Measurements from ENCODE around the gene CSH1. TPM values are rescaled to one million over a fixed set of nuclear protein-coding genes. Genes with fewer than 3 reads are reported as not detected.
A peak's percentile ranks its signal among the peaks of the same experiment; 100 is the strongest.
"Not testable (repeated sequence)": the region's sequence is repeated elsewhere in the genome, so short reads cannot be mapped to it uniquely, and the experiment has no call there.

CSH1 gene
- total RNA-seq, 1 experiment from 2014 or later: not detected

GRCh38 chr17:63904796-63905195, 8.4 kb upstream of the CSH1 start:
- not testable (repeated sequence) for DNase-seq (ENCODE audit: low read depth)

DNA sequence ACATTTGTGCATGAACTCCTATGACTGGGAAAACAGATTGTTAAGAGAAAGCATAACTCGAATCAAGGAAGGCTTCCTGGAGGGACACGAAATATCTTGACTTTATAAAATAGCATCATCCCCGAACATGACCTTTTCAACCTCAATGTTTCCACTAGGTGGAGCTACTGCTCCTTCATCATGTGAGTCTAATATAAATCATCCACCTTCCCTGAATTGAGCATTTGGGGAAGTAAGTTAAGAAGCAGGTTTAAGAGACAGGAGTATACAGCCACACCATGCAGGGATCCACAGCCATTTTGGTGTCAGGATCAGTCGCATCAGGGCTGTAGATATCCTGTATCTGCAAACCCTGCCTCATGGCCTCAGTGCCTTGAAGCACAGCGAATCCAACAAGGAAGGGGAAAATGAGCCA, 7.4 kb upstream of the CSH1 start:
- DNase-seq (ENCODE audit: low read depth): not testable (repeated sequence)

DNA sequence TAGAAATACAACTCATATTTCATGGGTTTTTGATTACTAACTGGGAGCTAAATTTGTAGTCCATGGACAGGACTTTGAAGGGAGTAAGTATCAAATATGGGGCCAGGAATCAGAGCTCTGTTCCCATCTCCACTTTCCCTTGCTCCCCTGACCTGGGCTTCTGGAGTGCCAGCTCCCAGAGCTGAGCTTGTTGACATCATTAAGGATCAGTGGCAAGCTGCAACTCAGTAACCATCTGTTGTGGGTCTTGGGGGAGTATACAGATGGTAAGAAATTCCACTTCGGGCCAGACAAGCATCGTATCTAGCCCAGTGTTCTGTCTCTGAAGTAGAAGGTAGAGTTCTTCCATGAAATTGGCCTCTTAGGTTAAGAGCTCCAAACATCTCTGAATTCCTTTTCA, 5.6 kb upstream of the CSH1 start:
- DNase-seq (ENCODE audit: low read depth): not testable (repeated sequence)

DNA sequence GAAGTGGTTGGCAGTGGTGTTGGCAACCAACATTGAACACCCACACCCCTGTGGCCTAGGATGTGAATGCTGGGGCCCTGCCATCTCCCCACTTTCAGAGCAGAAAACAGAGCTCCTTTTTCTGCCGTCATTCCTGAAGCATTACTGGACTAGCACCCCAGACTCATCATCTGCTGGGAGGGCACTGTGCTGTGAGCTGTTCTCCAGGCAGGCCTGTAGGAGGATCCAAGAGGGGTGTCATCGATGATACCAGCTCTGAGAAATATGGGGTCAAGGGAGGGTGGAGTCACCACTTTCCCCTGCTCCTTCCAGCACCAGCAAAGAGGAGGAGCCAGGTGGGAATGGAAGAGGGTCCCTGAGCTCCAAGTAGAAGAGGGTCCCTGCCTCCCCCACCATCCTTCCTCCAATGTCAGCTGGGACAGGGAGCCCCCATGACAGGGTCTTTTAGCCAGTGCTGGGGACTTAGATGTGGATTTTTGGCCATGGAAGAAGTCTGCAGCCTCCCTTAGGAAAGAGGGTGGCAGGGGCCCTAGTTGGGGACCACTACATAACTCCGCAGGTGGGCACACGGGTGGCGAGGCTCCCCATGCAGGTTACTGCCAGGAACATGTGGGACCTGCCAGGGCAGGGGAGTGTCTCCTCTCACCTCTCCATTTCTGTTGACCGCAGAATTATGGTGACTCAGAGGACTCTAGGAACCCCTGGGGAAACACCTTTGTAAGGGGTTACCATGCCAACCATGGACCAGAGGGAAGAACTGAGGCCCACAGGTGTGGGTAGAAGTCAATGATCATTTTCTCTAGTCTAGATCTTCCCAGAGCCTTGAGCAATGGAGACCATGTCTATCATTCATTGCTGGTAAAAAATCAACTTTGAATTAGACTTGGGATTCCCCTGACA, 2.8 kb upstream of the CSH1 start:
- peak; percentile 36 for DNase-seq (ENCODE audit: low read depth)

DNA sequence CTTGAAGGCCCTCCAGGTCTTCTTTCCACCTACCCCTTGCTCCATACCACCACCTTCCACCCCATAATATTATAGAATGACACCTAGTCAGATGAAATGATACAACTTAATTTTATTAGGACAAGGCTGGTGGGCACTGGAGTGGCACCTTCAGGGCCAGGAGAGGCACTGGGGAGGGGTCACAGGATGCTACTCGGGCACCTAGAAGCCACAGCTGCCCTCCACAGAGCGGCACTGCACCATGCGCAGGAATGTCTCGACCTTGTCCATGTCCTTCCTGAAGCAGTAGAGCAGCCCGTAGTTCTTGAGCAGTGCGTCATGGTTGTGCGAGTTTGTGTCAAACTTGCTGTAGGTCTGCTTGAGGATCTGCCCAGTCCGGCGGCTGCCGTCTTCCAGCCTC, 1.6 kb downstream of the CSH1 start:
- not testable (repeated sequence) for DNase-seq (ENCODE audit: low read depth)

- DNase-seq (ENCODE audit: low read depth): not testable (repeated sequence)
These were observed 2.4 kb downstream of the CSH1 start for GRCh38 chr17:63894021-63894420.

GRCh38 chr17:63892316-63893037, 3.9 kb downstream of the CSH1 start:
- not testable (repeated sequence) for DNase-seq (ENCODE audit: low read depth)

DNA sequence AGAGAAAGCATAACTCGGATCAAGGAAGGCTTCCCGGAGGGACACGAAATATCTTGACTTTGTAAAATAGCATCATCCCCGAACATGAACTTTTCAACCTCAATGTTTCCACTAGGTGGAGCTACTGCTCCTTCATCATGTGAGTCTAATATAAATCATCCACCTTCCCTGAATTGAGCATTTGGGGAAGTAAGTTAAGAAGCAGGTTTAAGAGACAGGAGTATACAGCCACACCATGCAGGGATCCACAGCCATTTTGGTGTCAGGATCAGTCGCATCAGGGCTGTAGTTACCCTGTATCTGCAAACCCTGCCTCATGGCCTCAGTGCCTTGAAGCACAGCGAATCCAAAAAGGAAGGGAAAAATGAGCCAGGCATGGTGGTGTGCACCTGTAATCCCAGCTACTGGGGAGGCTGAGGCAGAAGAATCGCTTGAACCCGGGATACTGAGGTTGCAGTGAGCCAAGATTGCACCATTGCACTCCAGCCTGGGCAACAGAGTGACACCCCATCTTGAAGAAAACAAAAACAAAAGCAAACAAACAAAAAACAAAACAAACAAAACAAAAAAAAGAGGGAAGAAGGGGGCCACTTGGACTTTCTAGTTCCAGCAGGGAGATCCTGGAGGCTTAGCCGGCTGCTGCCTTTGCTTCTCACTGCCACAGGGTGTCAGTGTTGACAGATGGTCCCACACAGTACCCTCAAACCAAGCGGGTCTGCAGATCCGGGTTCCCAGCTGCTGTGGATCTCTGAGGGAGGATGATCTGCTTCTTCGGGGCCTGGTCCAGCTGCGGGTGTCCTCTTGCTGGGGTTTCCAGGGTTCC, 7.1 kb downstream of the CSH1 start:
- peak; percentile 18 for DNase-seq (ENCODE audit: low read depth)

DNA sequence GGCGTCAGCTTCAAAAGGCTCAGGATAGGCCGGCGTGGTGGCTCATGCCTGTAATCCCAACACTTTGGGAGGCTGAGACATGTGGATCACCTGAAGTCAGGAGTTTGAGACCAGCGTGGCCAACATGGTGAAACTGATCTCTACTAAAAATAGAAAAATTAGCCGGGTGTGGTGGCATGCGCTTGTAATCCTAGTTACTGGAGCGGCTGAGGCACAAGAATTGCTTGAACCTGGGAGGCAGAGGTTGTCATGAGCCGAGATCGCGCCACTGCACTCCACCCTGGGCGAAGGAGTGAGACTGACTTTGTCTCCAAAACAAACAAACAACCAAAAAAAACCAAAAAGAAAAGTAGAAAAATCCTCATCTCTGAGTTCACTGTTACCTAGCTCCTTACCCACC, 11.3 kb downstream of the CSH1 start:
- DNase-seq (ENCODE audit: low read depth): not testable (repeated sequence)

DNA sequence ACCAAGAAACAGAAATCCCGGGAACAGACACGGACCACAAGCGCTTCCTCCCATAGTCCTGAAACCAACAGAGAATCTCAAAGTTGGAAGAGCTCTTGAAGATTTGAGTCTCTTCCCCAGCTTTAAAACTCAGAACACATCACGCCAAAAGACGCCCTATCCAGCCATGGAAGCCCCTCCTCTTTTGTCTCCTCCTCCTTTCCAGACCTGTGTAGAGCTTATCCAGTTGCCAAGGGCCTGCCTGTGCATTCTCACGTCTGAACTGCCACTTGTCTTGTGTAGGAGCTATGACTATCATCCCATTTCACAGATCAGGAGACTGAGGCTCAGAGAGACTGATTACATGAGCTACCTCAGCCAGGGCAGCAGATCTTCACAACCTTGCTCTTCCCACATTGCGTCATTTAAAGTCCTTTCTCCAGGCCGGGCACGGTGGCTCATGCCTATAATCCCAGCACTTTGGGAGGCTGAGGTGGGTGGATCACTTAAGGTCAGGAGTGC, 13.7 kb downstream of the CSH1 start:
- DNase-seq (ENCODE audit: low read depth): not testable (repeated sequence)

DNA sequence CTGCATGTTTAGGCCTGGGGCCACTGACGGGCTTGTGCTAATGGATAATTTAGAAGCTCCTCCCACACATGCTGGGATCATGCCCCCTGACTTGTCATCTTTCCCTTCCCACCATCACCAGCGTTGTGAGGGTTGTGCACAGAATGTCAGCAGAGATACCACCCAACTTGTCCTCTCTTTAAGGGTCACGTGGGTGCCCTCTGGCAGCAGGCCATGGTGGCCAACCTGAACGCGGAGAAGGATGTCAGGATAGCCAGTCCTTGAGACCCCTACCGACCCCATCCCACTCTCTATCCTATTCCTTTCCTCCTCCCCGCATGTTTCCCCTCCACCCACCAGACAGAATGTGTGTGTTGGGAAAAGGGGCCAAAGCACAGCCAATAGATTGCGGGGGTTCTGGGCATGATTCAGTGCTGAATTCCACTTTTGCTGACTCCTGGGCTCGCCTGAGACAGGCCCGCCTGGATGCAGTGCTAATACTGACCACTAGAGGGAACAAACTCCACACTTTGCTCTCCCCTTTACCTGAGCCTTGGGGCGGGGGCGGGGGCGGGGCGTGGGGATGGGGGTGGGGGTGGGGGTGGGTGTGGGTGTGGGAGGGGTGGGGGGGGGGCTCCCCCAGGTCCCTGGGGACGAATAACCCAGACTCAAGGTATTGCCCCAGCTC, 14.3 kb downstream of the CSH1 start, which contains the start of gene GH2:
Gene GH2, minus strand, starts transcription at position 10 of the 667 bp plus-strand sequence. CDS start 143 bp downstream, outside the sequence.
- DNase-seq (ENCODE audit: low read depth): peak; percentile 41

DNA sequence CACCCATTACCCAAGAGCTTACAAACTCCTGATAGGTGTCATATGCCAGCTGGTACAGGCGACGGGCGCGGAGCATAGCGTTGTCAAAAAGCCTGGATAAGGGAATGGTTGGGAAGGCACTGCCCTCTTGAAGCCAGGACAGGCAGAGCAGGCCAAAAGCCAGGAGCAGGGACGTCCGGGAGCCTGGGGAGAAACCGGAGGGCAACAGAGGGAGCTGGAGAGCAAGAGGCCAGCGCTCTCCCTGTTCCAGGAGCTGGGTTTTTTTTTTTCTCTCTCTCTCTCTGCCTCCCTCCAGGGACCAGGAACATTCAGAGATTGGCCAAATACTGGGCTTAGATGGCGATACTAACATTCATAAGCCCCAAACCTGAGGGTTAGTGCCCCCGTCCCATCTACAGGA, 15.0 kb downstream of the CSH1 start:
- peak; percentile 13 for DNase-seq (ENCODE audit: low read depth)

- no peak for DNase-seq (ENCODE audit: low read depth)
These were observed 15.7 kb downstream of the CSH1 start for GRCh38 chr17:63880706-63881105.

DNA sequence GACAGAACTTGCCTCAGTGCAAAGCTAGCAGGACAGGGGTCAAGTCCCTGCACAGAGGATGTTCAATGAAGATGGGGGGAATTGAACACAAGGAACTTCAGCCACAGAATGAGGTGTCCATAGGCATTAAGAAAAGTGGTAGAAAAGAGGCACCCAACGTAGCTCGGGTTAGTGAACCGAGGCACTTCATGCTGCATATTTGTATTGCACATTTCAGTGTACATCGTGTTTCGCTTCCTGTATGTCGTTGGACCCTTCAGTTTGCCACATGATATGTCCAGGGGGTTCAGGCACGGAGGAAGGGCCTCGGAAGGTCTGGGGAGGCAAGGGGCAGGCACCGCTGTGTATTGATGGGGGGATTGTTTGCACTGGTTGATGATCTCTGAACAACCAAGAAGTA, 18.0 kb downstream of the CSH1 start:
- DNase-seq (ENCODE audit: low read depth): not testable (repeated sequence)

- not testable (repeated sequence) for DNase-seq (ENCODE audit: low read depth)
These were observed 21.7 kb downstream of the CSH1 start for GRCh38 chr17:63874693-63875092.

DNA sequence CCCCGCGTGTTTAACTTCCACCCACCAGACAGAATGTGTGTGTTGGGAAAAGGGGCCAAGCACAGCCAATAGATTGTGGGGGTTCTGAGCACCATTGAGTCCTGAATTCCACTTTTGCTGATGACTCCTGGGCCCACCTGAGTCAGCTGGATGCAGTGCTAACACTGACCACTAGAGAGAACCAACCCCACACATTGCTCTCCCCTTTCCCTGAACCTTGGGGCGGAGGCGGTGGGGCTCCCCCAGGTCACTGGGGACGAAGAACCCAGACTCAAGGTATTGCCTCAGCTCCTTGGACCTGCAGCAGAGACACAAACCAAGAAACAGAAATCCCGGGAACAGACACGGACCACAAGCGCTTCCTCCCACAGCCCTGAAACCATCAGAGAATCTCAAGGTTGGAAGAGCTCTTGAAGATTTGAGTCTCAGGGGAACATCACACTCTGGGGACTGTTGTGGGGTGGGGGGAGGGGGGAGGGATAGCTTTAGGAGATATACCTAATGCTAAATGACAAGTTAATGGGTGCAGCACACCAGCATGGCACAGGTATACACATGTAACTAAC, 22.2 kb downstream of the CSH1 start:
- DNase-seq (ENCODE audit: low read depth): not testable (repeated sequence)

DNA sequence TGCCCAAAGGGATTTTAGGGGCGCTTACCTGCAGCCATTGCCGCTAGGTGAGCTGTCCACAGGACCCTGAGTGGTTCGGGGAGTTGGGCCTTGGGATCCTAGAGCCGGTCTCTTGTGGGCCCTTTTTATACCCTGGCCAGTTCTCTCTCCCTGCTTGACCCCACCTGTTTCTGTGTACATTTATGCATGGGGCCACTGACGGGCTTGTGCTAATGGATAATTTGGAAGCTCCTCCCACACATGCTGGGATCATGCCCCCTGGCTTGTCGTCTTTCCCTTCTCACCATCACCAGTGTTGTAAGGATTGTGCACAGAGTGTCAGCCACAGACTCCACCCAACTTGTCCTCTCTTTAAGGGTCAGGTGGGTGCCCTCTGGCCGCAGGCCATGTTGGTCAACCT, 22.8 kb downstream of the CSH1 start, which contains the start of gene CSH2:
Gene CSH2, minus strand, starts transcription at position 101 of the 400 bp plus-strand sequence. Its CDS starts 63 bp downstream, at position 38.
- not testable (repeated sequence) for DNase-seq (ENCODE audit: low read depth)

- peak; percentile 22 for DNase-seq (ENCODE audit: low read depth)
These were observed 24.6 kb downstream of the CSH1 start for GRCh38 chr17:63871646-63872365.

DNA sequence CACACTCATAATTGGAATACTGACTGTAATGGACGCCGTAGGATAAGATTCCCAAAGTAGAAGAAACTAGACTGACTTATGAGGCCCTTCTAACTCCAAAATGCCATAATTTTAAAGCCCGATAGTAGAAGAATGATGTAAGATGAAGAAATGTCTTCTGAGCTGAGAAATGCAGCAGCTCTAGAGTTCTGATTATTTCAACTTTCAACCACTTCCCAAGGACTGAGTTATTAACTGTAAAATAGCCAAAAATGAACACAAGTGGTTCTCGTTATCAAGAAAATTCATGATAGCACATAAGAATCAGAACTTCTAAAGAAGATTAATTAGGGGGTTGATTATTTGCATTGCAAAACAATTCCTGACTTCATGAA, 26.1 kb downstream of the CSH1 start:
- DNase-seq (ENCODE audit: low read depth): not testable (repeated sequence)
